OCI-LY1 (cell line): ENCODE results near the gene COA1.

Experiments
- H2AFZ ChIP-seq: fragments of 200-600 bp; sonication (generic), shearing (Covaris generic); 2 replicates; pipeline ENCODE4 v1.6.0; 2014; ENCODE audit warnings: antibody characterized with exemption, mild to moderate bottlenecking, low read length
- H3F3A ChIP-seq: fragments of 200-600 bp; sonication (generic), shearing (Covaris generic); 2 replicates; pipeline ENCODE4 v1.6.0; 2014; ENCODE audit warnings: mild to moderate bottlenecking, antibody characterized with exemption, low read length, moderate library complexity; ENCODE audit not compliant: insufficient read depth
- H3K27ac ChIP-seq: fragments of 200-600 bp; sonication (generic); 2 replicates; pipeline ENCODE4 v1.5.1; 2014; ENCODE audit warnings: low read length, mixed run types, mild to moderate bottlenecking, low read depth; ENCODE audit not compliant: poor library complexity, severe bottlenecking
- H3K27me3 ChIP-seq: fragments of 200-600 bp; sonication (generic); 2 replicates; pipeline ENCODE4 v1.6.0; 2014; ENCODE audit warnings: antibody characterized with exemption, mild to moderate bottlenecking, low read length, moderate library complexity; ENCODE audit not compliant: insufficient read depth
- H3K36me3 ChIP-seq: fragments of 200-600 bp; sonication (generic); 2 replicates; pipeline ENCODE4 v1.6.1; 2014; ENCODE audit warnings: mild to moderate bottlenecking, antibody characterized with exemption, low read length, moderate library complexity, mixed read lengths; ENCODE audit not compliant: insufficient read depth
- H3K4me1 ChIP-seq: fragments of 200-600 bp; sonication (generic); 2 replicates; pipeline ENCODE4 v1.5.1; 2014; ENCODE audit warnings: mild to moderate bottlenecking, low read length, moderate library complexity; ENCODE audit not compliant: insufficient read depth, severe bottlenecking
- H3K4me2 ChIP-seq: fragments of 200-600 bp; sonication (generic), shearing (Covaris generic); 2 replicates; pipeline ENCODE4 v1.6.1; 2014; ENCODE audit warnings: low read length
- H3K4me3 ChIP-seq: fragments of 200-600 bp; sonication (generic); 2 replicates; pipeline ENCODE4 v1.5.1; 2014; ENCODE audit warnings: low read length, low read depth, mild to moderate bottlenecking, mixed read lengths; ENCODE audit not compliant: poor library complexity, severe bottlenecking
- H3K79me2 ChIP-seq: fragments of 200-600 bp; shearing (Covaris generic); 2 replicates; pipeline ENCODE4 v1.6.1; 2016; ENCODE audit warnings: mixed run types, low read length, mixed read lengths; ENCODE audit not compliant: insufficient read depth
- H3K9ac ChIP-seq: fragments of 200-600 bp; sonication (generic), shearing (Covaris generic); 2 replicates; pipeline ENCODE4 v1.6.1; 2014; ENCODE audit warnings: mild to moderate bottlenecking, low read length, mixed read lengths
- H3K9me2 ChIP-seq: fragments of 200-600 bp; sonication (generic), shearing (Covaris generic); 2 replicates; pipeline ENCODE4 v1.6.1; 2014; ENCODE audit warnings: low read depth, mild to moderate bottlenecking, low read length, mixed read lengths
- H3K9me3 ChIP-seq: fragments of 200-600 bp; shearing (Covaris generic); 2 replicates; pipeline ENCODE4 v1.6.1; 2014; ENCODE audit warnings: low read length, mixed read lengths
- H4K20me1 ChIP-seq: fragments of 200-600 bp; sonication (generic), shearing (Covaris generic); 2 replicates; pipeline ENCODE4 v1.6.0; 2016; ENCODE audit warnings: mild to moderate bottlenecking, low read length; ENCODE audit not compliant: insufficient read depth
- EZH2 ChIP-seq: fragments of 200-600 bp; sonication (generic), shearing (Covaris generic); IDR thresholded peaks from 2 replicates; pipeline ENCODE4 v1.8.0; 2017; ENCODE audit warnings: borderline replicate concordance, mixed run types, mild to moderate bottlenecking, antibody characterized with exemption, low read length, moderate library complexity, mixed read lengths
- TF ChIP-seq, protein P1 (sequence below): fragments of 200-600 bp; sonication (generic), shearing (Covaris generic); IDR thresholded peaks from 2 replicates; pipeline ENCODE4 v1.5.1; 2017; ENCODE audit warnings: mild to moderate bottlenecking, antibody characterized with exemption, low read length, moderate library complexity, mixed read lengths

The COA1 gene

GRCh38 chr7:43590862-43591557, 138.3 kb downstream of the COA1 start:
- Histone ChIP-seq H3K36me3 (peaks cover 61% of the 10 kb centered on the region), H3K4me3 (peak overlapping the region; percentile 5), H4K20me1 (peaks cover 3% of the 10 kb centered on the region; the same call in 1 of the 2 replicates), H3K27ac (peak overlapping the region; percentile 58), H3K9me3 (no peaks in the 10 kb centered on the region), H3F3A (0 out of 2 replicates have a peak, but pooled peaks cover under 1% of the 10 kb centered on the region), H3K4me1 (peaks cover 96% of the 10 kb centered on the region), H2AFZ (no peak overlapping the region), H3K9ac (peak overlapping the region; percentile 8; the same call in 1 of the 2 replicates), H3K9me2 (no peaks in the 10 kb centered on the region), H3K4me2 (peak overlapping the region; percentile 43; the same call in 1 of the 2 replicates), H3K79me2 (peaks cover 100% of the 10 kb centered on the region), H3K27me3 (no peaks in the 10 kb centered on the region)
- no peak for TF ChIP-seq EZH2
- TF ChIP-seq, protein P1, sequence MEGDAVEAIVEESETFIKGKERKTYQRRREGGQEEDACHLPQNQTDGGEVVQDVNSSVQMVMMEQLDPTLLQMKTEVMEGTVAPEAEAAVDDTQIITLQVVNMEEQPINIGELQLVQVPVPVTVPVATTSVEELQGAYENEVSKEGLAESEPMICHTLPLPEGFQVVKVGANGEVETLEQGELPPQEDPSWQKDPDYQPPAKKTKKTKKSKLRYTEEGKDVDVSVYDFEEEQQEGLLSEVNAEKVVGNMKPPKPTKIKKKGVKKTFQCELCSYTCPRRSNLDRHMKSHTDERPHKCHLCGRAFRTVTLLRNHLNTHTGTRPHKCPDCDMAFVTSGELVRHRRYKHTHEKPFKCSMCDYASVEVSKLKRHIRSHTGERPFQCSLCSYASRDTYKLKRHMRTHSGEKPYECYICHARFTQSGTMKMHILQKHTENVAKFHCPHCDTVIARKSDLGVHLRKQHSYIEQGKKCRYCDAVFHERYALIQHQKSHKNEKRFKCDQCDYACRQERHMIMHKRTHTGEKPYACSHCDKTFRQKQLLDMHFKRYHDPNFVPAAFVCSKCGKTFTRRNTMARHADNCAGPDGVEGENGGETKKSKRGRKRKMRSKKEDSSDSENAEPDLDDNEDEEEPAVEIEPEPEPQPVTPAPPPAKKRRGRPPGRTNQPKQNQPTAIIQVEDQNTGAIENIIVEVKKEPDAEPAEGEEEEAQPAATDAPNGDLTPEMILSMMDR: no peak

- Histone ChIP-seq H3F3A (no peaks in the 10 kb centered on the region), H3K4me3 (peak overlapping the region; percentile 29), H3K79me2 (peaks cover 100% of the 10 kb centered on the region), H3K27me3 (no peaks in the 10 kb centered on the region), H3K9ac (peak overlapping the region; percentile 23; the same call in 1 of the 2 replicates), H4K20me1 (peaks cover 3% of the 10 kb centered on the region; the same call in 1 of the 2 replicates), H3K27ac (peak overlapping the region; percentile 91), H2AFZ (no peak overlapping the region), H3K9me3 (no peaks in the 10 kb centered on the region), H3K36me3 (peaks cover 54% of the 10 kb centered on the region), H3K9me2 (no peaks in the 10 kb centered on the region), H3K4me1 (peaks cover 93% of the 10 kb centered on the region), H3K4me2 (peak overlapping the region; percentile 94)
- no peak for TF ChIP-seq EZH2
Observed at GRCh38 chr7:43589728-43590127, 139.6 kb downstream of the COA1 start.
